ENCODE results near the gene PRICKLE2.

DNA sequence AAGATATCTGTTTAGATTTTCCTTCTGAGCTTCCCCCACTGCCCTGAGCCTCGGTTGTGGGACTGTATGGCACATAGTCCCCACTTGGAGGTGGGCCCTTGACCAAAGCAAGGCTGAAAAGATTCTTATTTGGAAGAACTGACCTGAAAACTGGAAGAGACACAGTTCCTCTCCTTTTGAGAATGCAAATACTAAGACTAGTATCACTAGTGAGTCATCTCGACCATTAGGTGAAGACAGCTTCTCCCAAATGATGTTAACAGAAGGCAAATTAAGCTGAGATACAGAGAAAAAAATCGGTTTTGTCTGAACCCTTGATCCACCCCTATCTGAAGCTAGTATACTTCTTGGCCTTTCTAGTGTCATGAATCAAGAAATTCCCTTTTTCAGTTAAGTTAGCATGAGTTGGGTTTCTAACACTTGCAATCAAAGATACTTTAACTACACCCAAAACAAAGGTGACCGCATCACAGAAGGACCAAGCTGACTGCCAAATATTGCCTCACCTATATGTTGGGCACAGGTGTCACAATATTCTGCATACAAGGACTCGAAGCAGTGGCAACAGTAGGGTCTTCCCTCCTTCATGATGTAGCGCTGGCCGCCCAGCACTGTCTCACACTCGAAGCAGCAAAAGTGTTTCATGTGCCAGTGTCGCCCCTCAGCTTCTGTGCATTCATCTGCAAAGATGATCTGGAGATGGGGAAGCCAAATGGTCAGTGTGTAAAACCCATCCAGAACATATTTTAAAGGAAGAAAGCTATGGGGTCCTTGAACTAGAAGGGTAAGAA lies 72.4 kb downstream of the PRICKLE2 start:
- TF ChIP-seq ZC3H10 (CRISPR knock-in tag; IDR thresholded peaks at IDR 0.05) (no peak), ESRRG (CRISPR knock-in tag; IDR thresholded peaks at IDR 0.05) (no peak), SNAI2 (CRISPR knock-in tag; IDR thresholded peaks at IDR 0.05) (no peak), GLIS3 (CRISPR knock-in tag; IDR thresholded peaks at IDR 0.05) (no peak), TOX (CRISPR knock-in tag; IDR thresholded peaks at IDR 0.05; ENCODE audit: borderline replicate concordance) (no peak), TCF4 (CRISPR knock-in tag; IDR thresholded peaks at IDR 0.05; ENCODE audit: borderline replicate concordance) (no peak), RARB (CRISPR knock-in tag; IDR thresholded peaks at IDR 0.05) (no peak), PPARA (CRISPR knock-in tag; IDR thresholded peaks at IDR 0.05; ENCODE audit: borderline replicate concordance) (no peak), ZNF565 (CRISPR knock-in tag; conservative IDR thresholded peaks at IDR 0.05; ENCODE audit: low read depth) (no peak), ZFP3 (CRISPR knock-in tag; IDR thresholded peaks at IDR 0.05) (no peak)
- TF ChIP-seq, protein P1, sequence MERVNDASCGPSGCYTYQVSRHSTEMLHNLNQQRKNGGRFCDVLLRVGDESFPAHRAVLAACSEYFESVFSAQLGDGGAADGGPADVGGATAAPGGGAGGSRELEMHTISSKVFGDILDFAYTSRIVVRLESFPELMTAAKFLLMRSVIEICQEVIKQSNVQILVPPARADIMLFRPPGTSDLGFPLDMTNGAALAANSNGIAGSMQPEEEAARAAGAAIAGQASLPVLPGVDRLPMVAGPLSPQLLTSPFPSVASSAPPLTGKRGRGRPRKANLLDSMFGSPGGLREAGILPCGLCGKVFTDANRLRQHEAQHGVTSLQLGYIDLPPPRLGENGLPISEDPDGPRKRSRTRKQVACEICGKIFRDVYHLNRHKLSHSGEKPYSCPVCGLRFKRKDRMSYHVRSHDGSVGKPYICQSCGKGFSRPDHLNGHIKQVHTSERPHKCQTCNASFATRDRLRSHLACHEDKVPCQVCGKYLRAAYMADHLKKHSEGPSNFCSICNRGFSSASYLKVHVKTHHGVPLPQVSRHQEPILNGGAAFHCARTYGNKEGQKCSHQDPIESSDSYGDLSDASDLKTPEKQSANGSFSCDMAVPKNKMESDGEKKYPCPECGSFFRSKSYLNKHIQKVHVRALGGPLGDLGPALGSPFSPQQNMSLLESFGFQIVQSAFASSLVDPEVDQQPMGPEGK (CRISPR knock-in tag; IDR thresholded peaks at IDR 0.05; ENCODE audit: borderline replicate concordance), result no peak
- TF ChIP-seq, protein P2, sequence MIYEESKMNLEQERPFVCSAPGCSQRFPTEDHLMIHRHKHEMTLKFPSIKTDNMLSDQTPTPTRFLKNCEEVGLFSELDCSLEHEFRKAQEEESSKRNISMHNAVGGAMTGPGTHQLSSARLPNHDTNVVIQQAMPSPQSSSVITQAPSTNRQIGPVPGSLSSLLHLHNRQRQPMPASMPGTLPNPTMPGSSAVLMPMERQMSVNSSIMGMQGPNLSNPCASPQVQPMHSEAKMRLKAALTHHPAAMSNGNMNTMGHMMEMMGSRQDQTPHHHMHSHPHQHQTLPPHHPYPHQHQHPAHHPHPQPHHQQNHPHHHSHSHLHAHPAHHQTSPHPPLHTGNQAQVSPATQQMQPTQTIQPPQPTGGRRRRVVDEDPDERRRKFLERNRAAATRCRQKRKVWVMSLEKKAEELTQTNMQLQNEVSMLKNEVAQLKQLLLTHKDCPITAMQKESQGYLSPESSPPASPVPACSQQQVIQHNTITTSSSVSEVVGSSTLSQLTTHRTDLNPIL (CRISPR knock-in tag; IDR thresholded peaks at IDR 0.05; ENCODE audit: low read depth), result no peak
- TF ChIP-seq, protein P3, sequence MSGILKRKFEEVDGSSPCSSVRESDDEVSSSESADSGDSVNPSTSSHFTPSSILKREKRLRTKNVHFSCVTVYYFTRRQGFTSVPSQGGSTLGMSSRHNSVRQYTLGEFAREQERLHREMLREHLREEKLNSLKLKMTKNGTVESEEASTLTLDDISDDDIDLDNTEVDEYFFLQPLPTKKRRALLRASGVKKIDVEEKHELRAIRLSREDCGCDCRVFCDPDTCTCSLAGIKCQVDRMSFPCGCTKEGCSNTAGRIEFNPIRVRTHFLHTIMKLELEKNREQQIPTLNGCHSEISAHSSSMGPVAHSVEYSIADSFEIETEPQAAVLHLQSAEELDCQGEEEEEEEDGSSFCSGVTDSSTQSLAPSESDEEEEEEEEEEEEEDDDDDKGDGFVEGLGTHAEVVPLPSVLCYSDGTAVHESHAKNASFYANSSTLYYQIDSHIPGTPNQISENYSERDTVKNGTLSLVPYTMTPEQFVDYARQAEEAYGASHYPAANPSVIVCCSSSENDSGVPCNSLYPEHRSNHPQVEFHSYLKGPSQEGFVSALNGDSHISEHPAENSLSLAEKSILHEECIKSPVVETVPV (CRISPR knock-in tag; IDR thresholded peaks at IDR 0.05), result no peak

All from SK-N-SH treated with all-trans-retinoic acid at 6 μM for 48 hours (cell line).